Uterus (tissue), 4 donors: ENCODE data around the gene RRAD. TPM values are rescaled to one million over a fixed set of nuclear protein-coding genes. Genes with fewer than 3 reads are reported as not detected.

Experiments used
- DNase-seq, 2 donors: peaks; one replicate each; pipeline ENCODE4 v3.0.0-alpha.2; 2019 to 2020
- H3K27ac ChIP-seq, 2 donors: fragments of 200-600 bp; sonication (generic); 1 replicate in 1 of 2; 2 replicates in 1 of 2; pipeline ENCODE4 v1.5.1; 2016 to 2018
- H3K27me3 ChIP-seq, 2 donors: fragments of 200-600 bp; sonication (generic); one replicate each; pipeline ENCODE4 v1.5.1; 2018 to 2019; ENCODE audit warnings: control low read depth in 1 of 2
- H3K36me3 ChIP-seq, 2 donors: fragments of 200-600 bp; sonication (generic); one replicate each; pipeline ENCODE4 v1.5.1; 2019; ENCODE audit warnings: control low read depth in 1 of 2
- H3K4me1 ChIP-seq, 2 donors: fragments of 200-600 bp; sonication (generic); one replicate each; pipeline ENCODE4 v1.5.1; 2018 to 2019; ENCODE audit warnings: control low read depth in 1 of 2
- H3K4me3 ChIP-seq, 2 donors: fragments of 200-600 bp; sonication (generic); 1 replicate in 1 of 2; 2 replicates in 1 of 2; pipeline ENCODE4 v1.5.1; 2018 to 2019; ENCODE audit warnings: mild to moderate bottlenecking in 1 of 2
- H3K9me3 ChIP-seq, 2 donors: fragments of 200-600 bp; sonication (generic); one replicate each; pipeline ENCODE4 v1.5.1; 2019; ENCODE audit warnings: control low read depth in 1 of 2
- CTCF ChIP-seq, 4 experiments: fragments of 200-600 bp in 2 of 4; fragments of 450-650 bp in 2 of 4; sonication (generic) in 2 of 4; IDR thresholded peaks; one replicate each; pipeline ENCODE4 v1.5.1; 2016 to 2019; ENCODE audit warnings: antibody characterized with exemption in 4 of 4, mild to moderate bottlenecking in 2 of 4, moderate library complexity in 1 of 4
- POLR2A ChIP-seq, 2 donors: fragments of 450-650 bp; IDR thresholded peaks; one replicate each; pipeline ENCODE4 v1.6.1; 2016; ENCODE audit warnings: antibody characterized with exemption in 2 of 2, mild to moderate bottlenecking in 1 of 2, moderate library complexity in 1 of 2
- intact Hi-C: fragments of 100-400 bp; cut with DNase I; formaldehyde crosslinking; loops from one replicate; pipeline ENCODE4 v1.15.1; 2023; ENCODE audit warnings: low total_unique reads
- total RNA-seq, 4 donors: library from RNA; depleted of rRNA in 3 of 4; stranded (reverse); fragments of >200 nt in 3 of 4; gene quantifications; one replicate each; pipeline versions ENCODE4 v1.1.0 to v1.2.4, GENCODE V29; 2014 to 2023
- donor health status: DM: yes; HTN: yes; CAD: no.

The RRAD gene
- total RNA-seq, 4 donors from 2014 or later: 7.5 to 32.8 (median 18.8) TPM

DNA sequence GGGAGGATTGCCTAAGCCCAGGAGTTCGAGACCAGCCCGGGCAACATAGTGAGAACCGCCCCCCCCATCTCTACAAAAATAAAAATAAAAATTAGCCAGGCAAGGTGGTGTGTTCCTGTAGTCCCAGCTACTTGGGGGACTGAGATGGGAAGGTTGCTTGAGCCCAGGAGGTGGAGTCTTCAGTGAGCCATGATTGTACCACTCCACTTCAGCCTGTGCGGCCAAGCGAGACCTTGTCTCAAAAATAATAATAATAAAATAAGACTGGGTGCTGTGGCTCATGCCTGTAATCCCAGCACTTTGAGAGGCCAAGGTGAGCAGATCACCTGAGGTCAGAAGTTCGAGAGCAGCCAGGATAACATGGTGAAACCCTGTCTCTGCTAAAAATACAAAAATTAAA is 33.5 kb downstream of the RRAD start:
- H3K36me3 ChIP-seq: no peaks in the 10 kb centered on the region
- H3K4me3 ChIP-seq: no peak overlapping the region
- intact Hi-C loops: no loop called here
- TF ChIP-seq POLR2A (IDR thresholded peaks at IDR 0.05) (no peak), CTCF (IDR thresholded peaks at IDR 0.05) (no peak)
- no peaks in the 10 kb centered on the region for H3K9me3 ChIP-seq
- DNase-seq: no peak
- H3K4me1 ChIP-seq: no peaks in the 10 kb centered on the region
- no peaks in the 10 kb centered on the region for H3K27me3 ChIP-seq
- no peak overlapping the region for H3K27ac ChIP-seq

- H3K36me3 ChIP-seq: no peaks in the 10 kb centered on the region
- intact Hi-C loops: no loop called here
- H3K27me3 ChIP-seq: no peaks in the 10 kb centered on the region
- H3K4me3 ChIP-seq: no peak overlapping the region
- TF ChIP-seq POLR2A (IDR thresholded peaks at IDR 0.05) (no peak), CTCF (IDR thresholded peaks at IDR 0.05) (no peak)
- H3K9me3 ChIP-seq: no peaks in the 10 kb centered on the region
- H3K27ac ChIP-seq: no peak overlapping the region
- no peak for DNase-seq
- H3K4me1 ChIP-seq: no peaks in the 10 kb centered on the region
Measured at GRCh38 chr16:66891360-66891759, 34.0 kb downstream of the RRAD start.

DNA sequence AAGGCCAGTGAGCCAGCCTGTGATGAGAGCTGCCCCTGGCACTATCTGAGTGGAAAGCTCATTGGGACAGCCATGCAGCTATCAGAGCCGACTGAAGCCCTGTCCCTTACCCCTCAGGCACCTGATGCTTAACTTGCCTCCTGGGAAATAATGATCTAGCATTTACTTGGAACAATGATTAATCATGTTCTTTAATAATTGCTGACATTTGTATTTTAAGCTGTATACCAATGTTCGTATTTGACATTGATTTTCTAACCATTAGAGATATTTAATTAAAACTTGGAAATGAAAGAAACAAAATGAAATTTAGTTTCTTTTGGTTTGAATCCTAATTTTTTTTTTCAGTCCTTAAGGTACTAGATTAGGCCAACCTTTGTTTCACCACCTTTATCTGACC is 34.5 kb downstream of the RRAD start:
- no peak overlapping the region for H3K27ac ChIP-seq
- H3K4me1 ChIP-seq: no peaks in the 10 kb centered on the region
- no peaks in the 10 kb centered on the region for H3K27me3 ChIP-seq
- DNase-seq: no peak
- no peaks in the 10 kb centered on the region for H3K36me3 ChIP-seq
- intact Hi-C loops: no loop called here
- TF ChIP-seq CTCF (IDR thresholded peaks at IDR 0.05): no peak
- no peak for TF ChIP-seq POLR2A (IDR thresholded peaks at IDR 0.05)
- no peak overlapping the region for H3K4me3 ChIP-seq
- no peaks in the 10 kb centered on the region for H3K9me3 ChIP-seq

DNA sequence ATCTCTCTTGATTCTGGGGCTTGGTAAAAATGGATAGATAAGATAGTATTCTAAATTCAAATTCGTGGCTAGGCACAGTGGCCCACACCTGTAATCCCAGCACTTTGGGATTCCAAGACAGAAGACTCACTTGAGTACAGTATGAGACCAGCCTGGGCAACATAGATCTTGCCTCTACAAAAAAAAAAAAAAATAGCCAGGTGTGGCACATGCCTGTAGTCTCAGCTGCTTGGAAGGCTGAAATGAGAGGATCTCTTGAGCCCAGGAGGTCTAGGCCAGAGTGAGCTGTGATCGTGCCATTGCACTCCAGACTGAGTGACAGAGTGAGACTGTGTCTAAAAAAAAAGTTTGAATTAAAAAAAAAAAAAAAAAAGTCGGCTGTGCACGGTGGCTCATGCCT is 35.7 kb downstream of the RRAD start:
- Histone ChIP-seq H3K36me3 (no peaks in the 10 kb centered on the region), H3K4me3 (no peak overlapping the region), H3K27ac (peak overlapping the region in 1 of 2 donors; percentile 48), H3K9me3 (no peaks in the 10 kb centered on the region), H3K4me1 (no peaks in the 10 kb centered on the region), H3K27me3 (no peaks in the 10 kb centered on the region)
- no peak for DNase-seq
- no peak for TF ChIP-seq POLR2A (IDR thresholded peaks at IDR 0.05)
- TF ChIP-seq CTCF (IDR thresholded peaks at IDR 0.05): no peak
- intact Hi-C loops: no loop called here

- Histone ChIP-seq H3K4me3 (no peak overlapping the region), H3K4me1 (no peaks in the 10 kb centered on the region), H3K36me3 (no peaks in the 10 kb centered on the region), H3K27ac (peak overlapping the region in 1 of 2 donors; percentile 48), H3K27me3 (no peaks in the 10 kb centered on the region), H3K9me3 (no peaks in the 10 kb centered on the region)
- TF ChIP-seq POLR2A (IDR thresholded peaks at IDR 0.05): no peak
- no peak for TF ChIP-seq CTCF (IDR thresholded peaks at IDR 0.05)
- DNase-seq: no peak
- intact Hi-C loops: no loop called here
Measured at GRCh38 chr16:66888647-66889615, 36.4 kb downstream of the RRAD start.
